ENCODE results near the gene TBC1D22A. TPM values are rescaled to one million over a fixed set of nuclear protein-coding genes. Genes with fewer than 3 reads are reported as not detected.

The TBC1D22A gene
- total and polyA plus RNA-seq, 2 experiments from 2014 or later, result 9.6 to 13.3 TPM

DNA sequence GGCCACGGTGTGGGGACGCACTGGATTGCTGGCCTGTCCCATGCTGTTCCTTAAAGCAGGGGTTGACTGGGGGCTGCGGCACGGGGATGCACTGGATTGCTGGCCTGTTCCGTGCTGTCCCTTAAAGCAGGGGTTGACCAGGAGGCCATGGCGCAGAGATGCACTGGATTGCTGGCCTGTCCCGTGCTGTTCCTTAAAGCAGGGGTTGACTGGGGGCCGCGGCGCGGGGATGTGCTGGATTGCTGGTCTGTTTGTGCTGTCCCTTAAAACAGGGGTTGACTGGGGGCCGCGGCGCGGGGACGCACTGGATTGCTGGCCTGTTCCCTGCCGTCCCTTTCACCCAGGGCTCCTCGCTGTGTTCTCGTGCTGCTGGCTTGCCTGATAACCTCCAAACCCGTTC lies 383.4 kb downstream of the TBC1D22A start:
- TF ChIP-seq STAT1 (IDR thresholded peaks at IDR 0.05; ENCODE audit: unreplicated experiment) (no peak), POLR2AphosphoS5 (IDR thresholded peaks at IDR 0.05; ENCODE audit: low read depth) (no peak), ZNF462 (CRISPR knock-in tag; IDR thresholded peaks at IDR 0.05) (no peak), JUNB (IDR thresholded peaks at IDR 0.05; ENCODE audit: unreplicated experiment) (no peak), NANOG (IDR thresholded peaks at IDR 0.05; ENCODE audit: borderline replicate concordance) (no peak), ZNF331 (CRISPR knock-in tag; IDR thresholded peaks at IDR 0.05; ENCODE audit: low read depth) (no peak), CTCF (conservative IDR thresholded peaks at IDR 0.05; ENCODE audit: low read depth in 2 of 2) (no peak), ZNF114 (CRISPR knock-in tag; IDR thresholded peaks at IDR 0.05) (no peak), EZH2 (IDR thresholded peaks at IDR 0.05; ENCODE audit: low read depth, unreplicated experiment) (no peak), CREB1 (CRISPR knock-in tag; IDR thresholded peaks at IDR 0.05; ENCODE audit: low read depth) (no peak), EZH2phosphoT487 (IDR thresholded peaks at IDR 0.05; ENCODE audit: unreplicated experiment) (no peak)
- TF ChIP-seq, protein P1, sequence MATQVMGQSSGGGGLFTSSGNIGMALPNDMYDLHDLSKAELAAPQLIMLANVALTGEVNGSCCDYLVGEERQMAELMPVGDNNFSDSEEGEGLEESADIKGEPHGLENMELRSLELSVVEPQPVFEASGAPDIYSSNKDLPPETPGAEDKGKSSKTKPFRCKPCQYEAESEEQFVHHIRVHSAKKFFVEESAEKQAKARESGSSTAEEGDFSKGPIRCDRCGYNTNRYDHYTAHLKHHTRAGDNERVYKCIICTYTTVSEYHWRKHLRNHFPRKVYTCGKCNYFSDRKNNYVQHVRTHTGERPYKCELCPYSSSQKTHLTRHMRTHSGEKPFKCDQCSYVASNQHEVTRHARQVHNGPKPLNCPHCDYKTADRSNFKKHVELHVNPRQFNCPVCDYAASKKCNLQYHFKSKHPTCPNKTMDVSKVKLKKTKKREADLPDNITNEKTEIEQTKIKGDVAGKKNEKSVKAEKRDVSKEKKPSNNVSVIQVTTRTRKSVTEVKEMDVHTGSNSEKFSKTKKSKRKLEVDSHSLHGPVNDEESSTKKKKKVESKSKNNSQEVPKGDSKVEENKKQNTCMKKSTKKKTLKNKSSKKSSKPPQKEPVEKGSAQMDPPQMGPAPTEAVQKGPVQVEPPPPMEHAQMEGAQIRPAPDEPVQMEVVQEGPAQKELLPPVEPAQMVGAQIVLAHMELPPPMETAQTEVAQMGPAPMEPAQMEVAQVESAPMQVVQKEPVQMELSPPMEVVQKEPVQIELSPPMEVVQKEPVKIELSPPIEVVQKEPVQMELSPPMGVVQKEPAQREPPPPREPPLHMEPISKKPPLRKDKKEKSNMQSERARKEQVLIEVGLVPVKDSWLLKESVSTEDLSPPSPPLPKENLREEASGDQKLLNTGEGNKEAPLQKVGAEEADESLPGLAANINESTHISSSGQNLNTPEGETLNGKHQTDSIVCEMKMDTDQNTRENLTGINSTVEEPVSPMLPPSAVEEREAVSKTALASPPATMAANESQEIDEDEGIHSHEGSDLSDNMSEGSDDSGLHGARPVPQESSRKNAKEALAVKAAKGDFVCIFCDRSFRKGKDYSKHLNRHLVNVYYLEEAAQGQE (IDR thresholded peaks at IDR 0.05; ENCODE audit: unreplicated experiment), result no peak
- TF ChIP-seq, protein P2, sequence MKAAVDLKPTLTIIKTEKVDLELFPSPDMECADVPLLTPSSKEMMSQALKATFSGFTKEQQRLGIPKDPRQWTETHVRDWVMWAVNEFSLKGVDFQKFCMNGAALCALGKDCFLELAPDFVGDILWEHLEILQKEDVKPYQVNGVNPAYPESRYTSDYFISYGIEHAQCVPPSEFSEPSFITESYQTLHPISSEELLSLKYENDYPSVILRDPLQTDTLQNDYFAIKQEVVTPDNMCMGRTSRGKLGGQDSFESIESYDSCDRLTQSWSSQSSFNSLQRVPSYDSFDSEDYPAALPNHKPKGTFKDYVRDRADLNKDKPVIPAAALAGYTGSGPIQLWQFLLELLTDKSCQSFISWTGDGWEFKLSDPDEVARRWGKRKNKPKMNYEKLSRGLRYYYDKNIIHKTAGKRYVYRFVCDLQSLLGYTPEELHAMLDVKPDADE (IDR thresholded peaks at IDR 0.05), result no peak

More for the DNA sequence above, 383.4 kb downstream of the TBC1D22A start:
- Histone ChIP-seq H3F3A (replicated peaks; ENCODE audit: low read depth) (no peaks in the 10 kb centered on the region), H3K36me3 (ENCODE audit: insufficient read depth) (no peaks in the 10 kb centered on the region), H4K20me1 (replicated peaks; ENCODE audit: insufficient read depth) (no peaks in the 10 kb centered on the region), H2AFZ (no peak overlapping the region), H3K4me2 (no peak overlapping the region), H3K79me2 (replicated peaks; ENCODE audit: insufficient read depth) (no peaks in the 10 kb centered on the region), H3K9me2 (ENCODE audit: insufficient read depth) (no peaks in the 10 kb centered on the region), H3K4me1 (ENCODE audit: insufficient read depth) (no peaks in the 10 kb centered on the region), H3K27me3 (ENCODE audit: insufficient read depth) (no peaks in the 10 kb centered on the region), H3K4me3 (no peak overlapping the region), H3K27ac (ENCODE audit: low read depth) (no peak overlapping the region)
- H3K27ac Mint-ChIP-seq, result no peak overlapping the region
- ATAC-seq (no peak), DNase-seq (ENCODE audit: low spot score) (no peak)
- no peak overlapping the region for H3K4me3 Mint-ChIP-seq
- peaks cover 4% of the 10 kb centered on the region for H3K27me3 Mint-ChIP-seq (ENCODE audit: insufficient read depth, low read depth, poor library complexity)
- no peaks in the 10 kb centered on the region; the same call in 2 of the 3 replicates for H3K9me3 Mint-ChIP-seq
- H3K4me1 Mint-ChIP-seq, result no peaks in the 10 kb centered on the region
- no peaks in the 10 kb centered on the region for H3K36me3 Mint-ChIP-seq (ENCODE audit: low read depth)
